Left ventricle myocardium inferior (tissue), 1 donor: ENCODE measurements around the gene PPP1R37. TPM values are rescaled to one million over a fixed set of nuclear protein-coding genes. Genes with fewer than 3 reads are reported as not detected.

Source experiments
- DNase-seq: peaks from one replicate; pipeline ENCODE4 v3.0.0-alpha.2; 2020
- H3K27ac ChIP-seq: fragments of 200-600 bp; replicated peaks from 2 replicates; pipeline ENCODE4 v1.8.0; 2021
- H3K27me3 ChIP-seq: fragments of 200-600 bp; 2 replicates; pipeline ENCODE4 v1.8.0; 2021; ENCODE audit warnings: low read depth
- H3K36me3 ChIP-seq: fragments of 200-600 bp; 2 replicates; pipeline ENCODE4 v1.8.0; 2021
- H3K4me1 ChIP-seq: fragments of 200-600 bp; 2 replicates; pipeline ENCODE4 v1.8.0; 2021
- H3K4me3 ChIP-seq: fragments of 200-600 bp; 2 replicates; pipeline ENCODE4 v1.8.0; 2021; ENCODE audit warnings: mild to moderate bottlenecking, moderate library complexity
- H3K9me3 ChIP-seq: fragments of 200-600 bp; replicated peaks from 2 replicates; pipeline ENCODE4 v1.8.0; 2021
- intact Hi-C: fragments of 100-400 bp; cut with micrococcal nuclease; formaldehyde crosslinking; loops from one replicate; pipeline ENCODE4 v1.11.0; 2022
- total RNA-seq: library from RNA; stranded (reverse); fragmentation: NEBNext Ultra II Directional; extraction: Animal tissue kit (Norgen Biotek cat#: 25700); gene quantifications from one replicate; pipeline ENCODE4 v1.2.1, GENCODE V29; 2021
- TF ChIP-seq, protein P1 (sequence below): fragments of 200-600 bp; IDR thresholded peaks from 2 replicates; pipeline ENCODE4 v1.8.0; 2021; ENCODE audit warnings: antibody characterized with exemption, mild to moderate bottlenecking, borderline replicate concordance
- donor health status: DM: no; HTN: yes; CAD: no; lungs with severe emphysema.

The PPP1R37 gene
- total RNA-seq, 1 donor from 2014 or later: 15.9 TPM

- peaks cover 75% of the 10 kb centered on the region for H3K4me1 ChIP-seq
- H3K9me3 ChIP-seq: no peaks in the 10 kb centered on the region
- H3K27me3 ChIP-seq: no peaks in the 10 kb centered on the region
- peak overlapping the region; percentile 50 for H3K27ac ChIP-seq
- intact Hi-C loops: no loop called here
- DNase-seq: peak; percentile 35
- H3K4me3 ChIP-seq: no peak overlapping the region
- TF ChIP-seq, protein P1, sequence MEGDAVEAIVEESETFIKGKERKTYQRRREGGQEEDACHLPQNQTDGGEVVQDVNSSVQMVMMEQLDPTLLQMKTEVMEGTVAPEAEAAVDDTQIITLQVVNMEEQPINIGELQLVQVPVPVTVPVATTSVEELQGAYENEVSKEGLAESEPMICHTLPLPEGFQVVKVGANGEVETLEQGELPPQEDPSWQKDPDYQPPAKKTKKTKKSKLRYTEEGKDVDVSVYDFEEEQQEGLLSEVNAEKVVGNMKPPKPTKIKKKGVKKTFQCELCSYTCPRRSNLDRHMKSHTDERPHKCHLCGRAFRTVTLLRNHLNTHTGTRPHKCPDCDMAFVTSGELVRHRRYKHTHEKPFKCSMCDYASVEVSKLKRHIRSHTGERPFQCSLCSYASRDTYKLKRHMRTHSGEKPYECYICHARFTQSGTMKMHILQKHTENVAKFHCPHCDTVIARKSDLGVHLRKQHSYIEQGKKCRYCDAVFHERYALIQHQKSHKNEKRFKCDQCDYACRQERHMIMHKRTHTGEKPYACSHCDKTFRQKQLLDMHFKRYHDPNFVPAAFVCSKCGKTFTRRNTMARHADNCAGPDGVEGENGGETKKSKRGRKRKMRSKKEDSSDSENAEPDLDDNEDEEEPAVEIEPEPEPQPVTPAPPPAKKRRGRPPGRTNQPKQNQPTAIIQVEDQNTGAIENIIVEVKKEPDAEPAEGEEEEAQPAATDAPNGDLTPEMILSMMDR: no peak
- peaks cover 39% of the 10 kb centered on the region for H3K36me3 ChIP-seq
Measured at GRCh38 chr19:45049073-45049736, 43.8 kb upstream of the PPP1R37 start.

DNA sequence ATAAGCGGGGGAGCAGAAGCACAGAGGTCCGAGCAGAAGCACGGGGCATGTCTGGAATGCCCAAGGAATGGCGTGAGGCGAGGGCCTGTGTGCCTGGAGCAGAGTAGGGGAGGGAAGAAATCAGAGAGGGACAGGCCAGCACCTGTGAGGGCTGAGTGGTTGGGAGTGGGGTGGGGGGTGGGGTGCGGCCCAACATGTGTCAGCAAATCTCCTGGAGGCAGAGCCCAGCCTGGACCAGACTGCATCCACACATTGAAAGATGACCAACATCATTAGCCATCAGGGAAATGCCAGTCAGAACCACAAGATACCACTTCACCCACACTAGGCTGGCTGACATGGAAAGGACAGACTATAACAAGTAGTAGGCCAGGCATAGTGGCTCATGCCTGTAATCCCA, 42.9 kb upstream of the PPP1R37 start:
- no peaks in the 10 kb centered on the region for H3K27me3 ChIP-seq
- TF ChIP-seq, protein P1: no peak
- no peaks in the 10 kb centered on the region for H3K9me3 ChIP-seq
- intact Hi-C loops: no loop called here
- DNase-seq: no peak
- H3K4me1 ChIP-seq: peaks cover 66% of the 10 kb centered on the region
- H3K27ac ChIP-seq: peak overlapping the region; percentile 50
- H3K36me3 ChIP-seq: peaks cover 39% of the 10 kb centered on the region
- no peak overlapping the region for H3K4me3 ChIP-seq

DNA sequence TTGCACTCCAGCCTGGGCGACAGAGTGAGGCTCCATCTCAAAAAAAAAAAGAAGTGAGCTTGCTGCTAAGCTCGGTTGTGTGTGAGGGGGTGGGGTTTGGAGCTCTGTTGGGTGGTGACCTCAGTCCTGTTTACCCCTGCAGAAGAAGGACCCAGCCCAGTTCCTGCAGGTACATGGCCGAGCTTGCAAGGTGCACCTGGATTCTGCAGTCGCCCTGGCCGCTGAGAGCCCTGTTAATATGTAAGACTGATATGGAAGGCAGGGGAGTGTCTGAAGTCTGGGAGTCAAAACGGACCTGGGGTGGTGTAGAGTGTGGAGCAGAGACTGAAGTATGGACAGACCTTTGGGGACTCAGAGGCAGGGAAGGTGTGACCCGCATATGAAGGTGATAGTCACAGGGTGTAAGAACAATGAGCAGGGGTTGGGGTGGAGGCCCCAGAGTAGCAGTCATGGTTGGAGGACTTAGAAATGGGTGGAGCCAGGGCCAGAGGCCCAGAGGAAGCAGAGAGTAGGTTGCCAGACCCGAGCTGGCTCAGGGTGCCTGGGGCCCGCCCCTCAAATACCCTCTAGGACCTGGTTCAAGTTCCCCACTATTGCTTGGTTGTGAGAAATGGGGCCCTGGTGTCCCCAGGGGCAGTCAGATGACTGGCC, 40.9 kb upstream of the PPP1R37 start:
- Histone ChIP-seq H3K4me1 (peaks cover 46% of the 10 kb centered on the region), H3K9me3 (no peaks in the 10 kb centered on the region), H3K27ac (no peak overlapping the region), H3K36me3 (peaks cover 50% of the 10 kb centered on the region), H3K4me3 (no peak overlapping the region), H3K27me3 (no peaks in the 10 kb centered on the region)
- TF ChIP-seq, protein P1: no peak
- intact Hi-C loops: no loop called here
- no peak for DNase-seq

DNA sequence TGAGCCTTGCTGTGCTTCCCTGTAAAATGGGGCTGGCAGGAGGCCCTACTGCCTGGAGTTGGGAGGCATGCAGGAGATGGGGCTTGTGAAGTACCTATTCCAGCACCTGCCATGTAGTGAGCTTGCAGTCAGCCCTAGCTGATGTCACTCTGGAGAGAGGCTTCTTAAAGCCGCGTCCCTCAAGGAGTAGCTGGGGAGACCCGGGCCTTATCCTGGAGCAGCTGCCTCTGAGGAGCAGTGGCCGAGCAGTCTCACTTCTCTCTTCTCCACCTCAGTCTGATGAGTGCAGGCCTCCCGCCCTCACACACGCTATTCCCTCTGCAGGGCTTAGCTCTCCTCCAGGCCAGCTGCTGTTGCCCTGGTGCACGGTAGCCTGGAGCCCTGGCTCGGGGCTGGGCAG, 36.1 kb upstream of the PPP1R37 start:
- Histone ChIP-seq H3K36me3 (peaks cover 98% of the 10 kb centered on the region), H3K9me3 (no peaks in the 10 kb centered on the region), H3K4me3 (no peak overlapping the region), H3K27ac (no peak overlapping the region), H3K4me1 (peaks cover 11% of the 10 kb centered on the region), H3K27me3 (no peaks in the 10 kb centered on the region)
- intact Hi-C loops: no loop called here
- DNase-seq: no peak
- TF ChIP-seq, protein P1: no peak

GRCh38 chr19:45057444-45057843, 35.5 kb upstream of the PPP1R37 start:
- TF ChIP-seq, protein P1: no peak
- intact Hi-C loops: no loop called here
- Histone ChIP-seq H3K9me3 (no peaks in the 10 kb centered on the region), H3K27ac (no peak overlapping the region), H3K4me3 (no peak overlapping the region), H3K27me3 (no peaks in the 10 kb centered on the region), H3K4me1 (peaks cover 5% of the 10 kb centered on the region), H3K36me3 (peaks cover 100% of the 10 kb centered on the region)
- DNase-seq: no peak
